Esophagus muscularis mucosa (tissue), 4 donors: ENCODE results near the gene SH2D6.
A peak's percentile ranks its signal among the peaks of the same experiment; 100 is the strongest.

ENCODE experiments used
- CTCF ChIP-seq, 3 experiments: fragments of 200-600 bp in 2 of 3; fragments of 450-650 bp in 1 of 3; sonication (generic) in 2 of 3; IDR thresholded peaks; one replicate each; pipeline ENCODE4 v1.5.1; 2017 to 2019; ENCODE audit warnings: antibody characterized with exemption in 3 of 3, mild to moderate bottlenecking in 2 of 3, moderate library complexity in 1 of 3
- EP300 ChIP-seq: sonication (generic); formaldehyde crosslinking; IDR thresholded peaks from one replicate; pipeline ENCODE4 v1.6.1; 2017; ENCODE audit warnings: antibody characterized with exemption
- POLR2A ChIP-seq: fragments of 450-650 bp; IDR thresholded peaks from one replicate; pipeline ENCODE4 v1.6.1; 2017; ENCODE audit warnings: antibody characterized with exemption, moderate library complexity, mild to moderate bottlenecking, low read depth
- POLR2AphosphoS5 ChIP-seq, 2 donors: sonication (generic); formaldehyde crosslinking; IDR thresholded peaks; one replicate each; pipeline ENCODE4 v1.6.1; 2017; ENCODE audit warnings: antibody characterized with exemption in 2 of 2

- TF ChIP-seq CTCF (IDR thresholded peaks at IDR 0.05) (no peak), POLR2A (peak; percentile 40), POLR2AphosphoS5 (IDR thresholded peaks at IDR 0.05) (peak; percentile 75 to 94), EP300 (no peak)
Measured at GRCh38 chr2:85418132-85419008, at the start of gene SH2D6.
